H1 (cell line): ENCODE data around the gene IMPDH1. TPM values are rescaled to one million over a fixed set of nuclear protein-coding genes. Genes with fewer than 3 reads are reported as not detected.

ENCODE experiments used
- CTCF ChIA-PET: fragments of 300-600 bp; sonication (Branson Sonifier 250); formaldehyde crosslinking; loops from one replicate; lab custom pipeline; 2021; ENCODE audit not compliant: partially characterized antibody; lab: Charles Lee
- POLR2A ChIA-PET: fragments of 300-600 bp; sonication (Branson Sonifier 250); formaldehyde crosslinking; loops from one replicate; lab custom pipeline; 2021; ENCODE audit warnings: inconsistent platforms; ENCODE audit not compliant: partially characterized antibody; lab: Charles Lee
- DNase-seq, 2 experiments: peaks; one replicate each; pipeline versions ENCODE4 v3.0.0 to v3.0.0-alpha.2; 2010 to 2022; ENCODE audit warnings: low spot score in 2 of 2, low read depth in 1 of 2, mixed read lengths in 1 of 2
- FAIRE-seq: peaks from 2 replicates; lab custom pipeline; 2011; peaks lifted over from hg19 to GRCh38; lab: Jason Lieb, UNC
- H2AFZ ChIP-seq: 2 replicates; pipeline ENCODE4 v1.8.1; 2012; ENCODE audit warnings: low read length, inconsistent platforms
- H2AK5ac ChIP-seq: 2 replicates; pipeline ENCODE4 v1.6.1; 2013; ENCODE audit warnings: low read depth, low read length
- H2BK120ac ChIP-seq: replicated peaks from 2 replicates; pipeline ENCODE3; 2013; ENCODE audit warnings: low read depth, low read length, inconsistent platforms
- H2BK12ac ChIP-seq: 2 replicates; pipeline ENCODE4 v1.6.1; 2013; ENCODE audit warnings: low read depth, low read length
- H2BK15ac ChIP-seq: 2 replicates; pipeline ENCODE4 v1.6.1; 2013; ENCODE audit warnings: low read length
- H2BK20ac ChIP-seq: 2 replicates; pipeline ENCODE4 v1.6.1; 2013; ENCODE audit warnings: low read length
- H2BK5ac ChIP-seq: 2 replicates; pipeline ENCODE4 v1.6.1; 2013; ENCODE audit warnings: low read depth, low read length
- H3K14ac ChIP-seq: 2 replicates; pipeline ENCODE4 v1.6.1; 2013; ENCODE audit warnings: inconsistent platforms; ENCODE audit not compliant: insufficient read length
- H3K18ac ChIP-seq: 2 replicates; pipeline ENCODE4 v1.6.1; 2013; ENCODE audit warnings: low read length; ENCODE audit errors: extremely low read depth
- H3K23ac ChIP-seq: 2 replicates; pipeline ENCODE4 v1.6.1; 2013; ENCODE audit warnings: inconsistent platforms; ENCODE audit not compliant: insufficient read length
- H3K23me2 ChIP-seq: 2 replicates; pipeline ENCODE4 v1.6.1; 2013; ENCODE audit warnings: low read depth, low read length
- H3K27ac ChIP-seq: 2 replicates; pipeline ENCODE4 v1.6.1; 2011; ENCODE audit warnings: low read depth, low read length, inconsistent platforms
- H3K27me3 ChIP-seq, 4 experiments: replicated peaks in 1 of 4; 1 replicate in 1 of 4; 2 replicates in 3 of 4; pipeline versions ENCODE4 v1.6.1 to v1.8.1; 2011 to 2013; ENCODE audit warnings: low read length in 3 of 4, mild to moderate bottlenecking in 3 of 4, inconsistent platforms in 2 of 4, mixed read lengths in 2 of 4, moderate library complexity in 1 of 4; ENCODE audit not compliant: control insufficient read depth in 3 of 4, insufficient read depth in 3 of 4; ENCODE audit errors: extremely low read depth in 1 of 4
- H3K36me3 ChIP-seq, 4 experiments: 2 replicates each; pipeline versions ENCODE4 v1.6.1 to v1.8.1; 2011 to 2013; ENCODE audit warnings: mild to moderate bottlenecking in 4 of 4, low read length in 3 of 4, moderate library complexity in 2 of 4, control low read depth in 1 of 4, inconsistent platforms in 1 of 4; ENCODE audit not compliant: insufficient read depth in 4 of 4, control insufficient read depth in 2 of 4
- H3K4ac ChIP-seq: replicated peaks from 2 replicates; pipeline ENCODE3; 2013; ENCODE audit warnings: low read length, low read depth, mixed read lengths, inconsistent platforms; ENCODE audit not compliant: insufficient read length
- H3K4me1 ChIP-seq, 4 experiments: replicated peaks in 1 of 4; 1 replicate in 1 of 4; 2 replicates in 3 of 4; pipeline versions ENCODE4 v1.6.1 to v1.8.1; 2011 to 2013; ENCODE audit warnings: low read length in 3 of 4, inconsistent platforms in 2 of 4, mixed read lengths in 1 of 4; ENCODE audit not compliant: insufficient read depth in 4 of 4, control insufficient read depth in 3 of 4
- H3K4me2 ChIP-seq, 2 experiments: 2 replicates each; pipeline versions ENCODE4 v1.6.1 to v1.8.1; 2011 to 2013; ENCODE audit warnings: low read depth in 2 of 2, low read length in 2 of 2, control low read depth in 1 of 2, inconsistent platforms in 1 of 2, mild to moderate bottlenecking in 1 of 2; ENCODE audit not compliant: insufficient read depth in 1 of 2
- H3K4me3 ChIP-seq, 4 experiments: fragments of 200-600, 300-600 bp in 1 of 4; sonication (generic), shearing (Covaris generic), sonication (Bioruptor Twin) in 1 of 4; 2 replicates each; pipeline versions ENCODE4 v1.5.1 to v1.8.1; 2011 to 2016; ENCODE audit warnings: low read length in 4 of 4, low read depth in 3 of 4, control low read depth in 2 of 4, inconsistent platforms in 2 of 4, mild to moderate bottlenecking in 2 of 4, mixed read lengths in 1 of 4, moderate library complexity in 1 of 4; ENCODE audit not compliant: insufficient read depth in 2 of 4; ENCODE audit errors: extremely low read depth in 1 of 4
- H3K56ac ChIP-seq: replicated peaks from 2 replicates; pipeline ENCODE3; 2013; ENCODE audit warnings: low read depth, mild to moderate bottlenecking, mixed read lengths, low read length, inconsistent platforms; ENCODE audit not compliant: insufficient read length
- H3K79me1 ChIP-seq: 2 replicates; pipeline ENCODE4 v1.6.1; 2013; ENCODE audit warnings: low read depth, low read length, control low read depth
- H3K79me2 ChIP-seq, 2 experiments: 2 replicates each; pipeline versions ENCODE4 v1.6.1 to v1.8.1; 2012 to 2013; ENCODE audit warnings: low read length in 2 of 2, mild to moderate bottlenecking in 2 of 2, inconsistent platforms in 1 of 2; ENCODE audit not compliant: insufficient read depth in 2 of 2, control insufficient read depth in 1 of 2
- H3K9ac ChIP-seq, 4 experiments: replicated peaks in 1 of 4; 1 replicate in 1 of 4; 2 replicates in 3 of 4; pipeline versions ENCODE4 v1.6.1 to v1.8.1; 2011 to 2013; ENCODE audit warnings: low read depth in 3 of 4, low read length in 3 of 4, control low read depth in 2 of 4, mild to moderate bottlenecking in 2 of 4, moderate library complexity in 2 of 4, inconsistent platforms in 1 of 4; ENCODE audit errors: extremely low read depth in 1 of 4
- H3K9me3 ChIP-seq, 2 experiments: 2 replicates each; pipeline versions ENCODE4 v1.6.1 to v1.8.1; 2012 to 2013; ENCODE audit warnings: mild to moderate bottlenecking in 2 of 2, moderate library complexity in 2 of 2, control low read depth in 1 of 2, inconsistent platforms in 1 of 2, low read depth in 1 of 2, low read length in 1 of 2, mixed read lengths in 1 of 2; ENCODE audit not compliant: insufficient read depth in 2 of 2
- H4K20me1 ChIP-seq, 2 experiments: replicated peaks in 1 of 2; 2 replicates each; pipeline versions ENCODE3 to v1.8.1; 2011 to 2013; ENCODE audit warnings: inconsistent platforms in 2 of 2, low read length in 2 of 2, mild to moderate bottlenecking in 1 of 2; ENCODE audit not compliant: insufficient read depth in 2 of 2, control insufficient read depth in 1 of 2
- H4K5ac ChIP-seq: 2 replicates; pipeline ENCODE4 v1.6.1; 2013; ENCODE audit warnings: low read length, low read depth, mixed read lengths, inconsistent platforms; ENCODE audit not compliant: insufficient read length
- H4K8ac ChIP-seq: 2 replicates; pipeline ENCODE4 v1.8.0; 2013; ENCODE audit warnings: mild to moderate bottlenecking, moderate library complexity, low read length, inconsistent platforms; ENCODE audit not compliant: insufficient read depth; ENCODE audit errors: extremely low read depth
- H4K91ac ChIP-seq: replicated peaks from 2 replicates; pipeline ENCODE3; 2013; ENCODE audit warnings: low read length, mixed read lengths, inconsistent platforms; ENCODE audit not compliant: insufficient read length
- EZH2 ChIP-seq: fragments of 200-600 bp; sonication (generic); IDR thresholded peaks from 2 replicates; pipeline ENCODE4 v1.7.1; 2012; ENCODE audit warnings: low read depth, mild to moderate bottlenecking, moderate library complexity, low read length, inconsistent platforms; ENCODE audit not compliant: severe bottlenecking
- JUND ChIP-seq: IDR thresholded peaks from 2 replicates; pipeline ENCODE4 v1.6.1; 2011; ENCODE audit warnings: mild to moderate bottlenecking, improper control_type of control experiment, low read length
- RAD21 ChIP-seq, 2 experiments: IDR thresholded peaks in 1 of 2; conservative IDR thresholded peaks in 1 of 2; 2 replicates each; pipeline ENCODE4 v1.6.1; 2011; ENCODE audit warnings: low read depth in 2 of 2, low read length in 2 of 2, improper control_type of control experiment in 1 of 2, inconsistent platforms in 1 of 2, mild to moderate bottlenecking in 1 of 2, moderate library complexity in 1 of 2
- RNF2 ChIP-seq: fragments of 200-900, 300-1000 bp; sonication (generic); IDR thresholded peaks from 2 replicates; pipeline ENCODE4 v1.7.1; 2016; ENCODE audit warnings: borderline replicate concordance, low read depth, mild to moderate bottlenecking, antibody characterized with exemption, low read length; ENCODE audit not compliant: poor library complexity, severe bottlenecking; ENCODE audit errors: missing control alignments
- SAP30 ChIP-seq: fragments of 300-600 bp; sonication (generic); IDR thresholded peaks from 2 replicates; pipeline ENCODE4 v1.7.1; 2012; ENCODE audit warnings: low read length, moderate library complexity, mild to moderate bottlenecking, inconsistent platforms; ENCODE audit not compliant: insufficient read depth, insufficient replicate concordance
- SP4 ChIP-seq: IDR thresholded peaks from 2 replicates; pipeline ENCODE4 v1.6.1; 2012; ENCODE audit warnings: low read length, inconsistent platforms
- WGBS, 2 experiments: shearing (Covaris generic) in 1 of 2; methylation state at CpG; one replicate each; pipeline versions ENCODE4 v1.1.6 to v1.1.7; 2013 to 2015; ENCODE audit warnings: low lambda C conversion rate in 2 of 2, mixed read lengths in 2 of 2, inconsistent platforms in 1 of 2, low coverage in 1 of 2, missing lambda C conversion rate in 1 of 2; ENCODE audit not compliant: insufficient replicate concordance in 2 of 2, insufficient coverage in 1 of 2, insufficient read length in 1 of 2; ENCODE audit errors: extremely low coverage in 1 of 2, missing lambda C conversion rate in 1 of 2; 5-methylcytosine and 5-hydroxymethylcytosine counted together
- polyA plus RNA-seq, 7 experiments: library from polyadenylated mRNA; depleted of rRNA in 3 of 7; stranded (reverse) in 5 of 7; unstranded in 2 of 7; fragments of >200 nt in 5 of 7; fragments of 200-250 nt in 2 of 7; gene quantifications; 1 replicate in 5 of 7; 2 replicates in 1 of 7; 4 replicates in 1 of 7; pipeline versions ENCODE4 v1.2.1 to v1.2.3, GENCODE V29; 2011 to 2013; ENCODE audit warnings: missing spikeins in 2 of 7, mixed read lengths in 2 of 7
- total RNA-seq: library from RNA; stranded (reverse); fragmentation: NEBNext Ultra II Directional; extraction: Animal tissue kit (Norgen Biotek cat#: 25700); gene quantifications from 2 replicates; pipeline ENCODE4 v1.2.1, GENCODE V29; 2021
- TF ChIP-seq, protein P1 (sequence below), 3 experiments: IDR thresholded peaks; 1 replicate in 2 of 3; 2 replicates in 1 of 3; pipeline versions ENCODE4 v1.5.1 to v1.6.1; 2011; ENCODE audit warnings: low read length in 3 of 3, mild to moderate bottlenecking in 3 of 3, inconsistent platforms in 2 of 3, low read depth in 1 of 3, moderate library complexity in 1 of 3; ENCODE audit not compliant: insufficient read depth in 1 of 3; ENCODE audit errors: control extremely low read depth in 1 of 3

IMPDH1 gene
- total and polyA plus RNA-seq, 2 of the 8 experiments (the other 6 are each of a cell fraction or from before 2014, with no cell fraction given), result 45.8 TPM

GRCh38 chr7:128358233-128358632 is 51.5 kb downstream of the IMPDH1 start:
- no peak for DNase-seq
- Histone ChIP-seq H3K79me2 (no peaks in the 10 kb centered on the region), H2BK120ac (no peak overlapping the region), H2BK20ac (no peak overlapping the region), H3K4me2 (no peak overlapping the region), H4K91ac (no peak overlapping the region), H3K56ac (no peak overlapping the region), H4K8ac (no peak overlapping the region), H2BK15ac (no peak overlapping the region; the same call in 1 of the 2 replicates), H3K4me1 (peaks cover 0 to 14% (median 7%) of the 10 kb centered on the region in 4 experiments; a peak in 5 of 7 replicates), H2AFZ (no peak overlapping the region), H3K4me3 (no peak overlapping the region), H2BK5ac (no peak overlapping the region), H3K36me3 (peaks cover 0 to 9% (median 0%) of the 10 kb centered on the region in 4 experiments; a peak in 1 of 8 replicates), H3K9me3 (no peaks in the 10 kb centered on the region), H3K9ac (no peak overlapping the region), H3K23me2 (peaks cover 11% of the 10 kb centered on the region; the same call in 1 of the 2 replicates), H3K14ac (no peak overlapping the region), H3K4ac (no peak overlapping the region), H2BK12ac (no peak overlapping the region), H3K23ac (no peak overlapping the region), H3K79me1 (no peaks in the 10 kb centered on the region), H4K5ac (no peak overlapping the region), H3K18ac (no peak overlapping the region), H3K27ac (no peak overlapping the region), H4K20me1 (peaks cover 0 to 1% of the 10 kb centered on the region in 2 experiments), H2AK5ac (no peak overlapping the region), H3K27me3 (peaks cover 23 to 67% (median 51%) of the 10 kb centered on the region in 4 experiments)
- POLR2A ChIA-PET, result interaction anchor here (1.2 to 1.9 kb wide), 3 partner anchors 11 to 31 kb away, joined by 4 to 7 read pairs (median 4); partner anchors contain the start of gene RBM28
- no peak for FAIRE-seq
- CTCF ChIA-PET, result interaction anchor here (0.9 to 11.5 kb wide), 11 partner anchors 9 to 117 kb away, joined by 3 to 274 read pairs (median 5); no protein-coding TSS in a partner anchor
- WGBS, 2 experiments, result 77% methylated on average over 1 of the region's 1 CpG; no CpG with 5 or more reads in 1 of the 2 experiments
- TF ChIP-seq RNF2, result no peak
- no peak for TF ChIP-seq SAP30
- TF ChIP-seq, protein P1, sequence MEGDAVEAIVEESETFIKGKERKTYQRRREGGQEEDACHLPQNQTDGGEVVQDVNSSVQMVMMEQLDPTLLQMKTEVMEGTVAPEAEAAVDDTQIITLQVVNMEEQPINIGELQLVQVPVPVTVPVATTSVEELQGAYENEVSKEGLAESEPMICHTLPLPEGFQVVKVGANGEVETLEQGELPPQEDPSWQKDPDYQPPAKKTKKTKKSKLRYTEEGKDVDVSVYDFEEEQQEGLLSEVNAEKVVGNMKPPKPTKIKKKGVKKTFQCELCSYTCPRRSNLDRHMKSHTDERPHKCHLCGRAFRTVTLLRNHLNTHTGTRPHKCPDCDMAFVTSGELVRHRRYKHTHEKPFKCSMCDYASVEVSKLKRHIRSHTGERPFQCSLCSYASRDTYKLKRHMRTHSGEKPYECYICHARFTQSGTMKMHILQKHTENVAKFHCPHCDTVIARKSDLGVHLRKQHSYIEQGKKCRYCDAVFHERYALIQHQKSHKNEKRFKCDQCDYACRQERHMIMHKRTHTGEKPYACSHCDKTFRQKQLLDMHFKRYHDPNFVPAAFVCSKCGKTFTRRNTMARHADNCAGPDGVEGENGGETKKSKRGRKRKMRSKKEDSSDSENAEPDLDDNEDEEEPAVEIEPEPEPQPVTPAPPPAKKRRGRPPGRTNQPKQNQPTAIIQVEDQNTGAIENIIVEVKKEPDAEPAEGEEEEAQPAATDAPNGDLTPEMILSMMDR (IDR thresholded peaks at IDR 0.05; ENCODE audit: control extremely low read depth in 1 of 3, insufficient read depth in 1 of 3, low read depth in 1 of 3, low read length in 3 of 3), result no peak
- no peak for TF ChIP-seq RAD21 (IDR thresholded peaks at IDR 0.05 in 1 of 2, conservative IDR thresholded peaks at IDR 0.05 in 1 of 2; ENCODE audit: low read depth in 2 of 2, low read length in 2 of 2)
- no peak for TF ChIP-seq EZH2
- no peak for TF ChIP-seq JUND
- no peak for TF ChIP-seq SP4
